IMR-90 (cell line): ENCODE results near the gene MAPK8IP1. TPM values are rescaled to one million over a fixed set of nuclear protein-coding genes. Genes with fewer than 3 reads are reported as not detected.

Experiments
- ATAC-seq: fragments of 200-7000 bp; cut with Tn5 transposase; 2 replicates; pipeline ENCODE4 v1.9.1; 2020; ENCODE audit warnings: low read depth, mild to moderate bottlenecking, moderate library complexity
- BruUV-seq: library from RNA; stranded (reverse); fragments of 400-500 nt; replicated peaks from 2 replicates; lab custom pipeline; 2021; lab: Mats Ljungman, UMichigan
- CTCF ChIA-PET: fragments of 300-600 bp; formaldehyde crosslinking; extraction: SDS; loops from one replicate; lab custom pipeline; 2021; ENCODE audit warnings: antibody characterized with exemption; lab: Yijun Ruan, JAX
- POLR2A ChIA-PET: fragments of 300-600 bp; sonication (Branson Sonifier 250); formaldehyde crosslinking; loops from one replicate; lab custom pipeline; 2022; ENCODE audit warnings: antibody characterized with exemption; ENCODE audit not compliant: unreplicated experiment; lab: Charles Lee
- DNase-seq: peaks from one replicate; pipeline ENCODE4 v3.0.0; 2013
- H2AFZ ChIP-seq: replicated peaks from 2 replicates; pipeline ENCODE3; 2013; ENCODE audit warnings: low read length, mild to moderate bottlenecking; ENCODE audit not compliant: poor library complexity
- H2AK5ac ChIP-seq: 2 replicates; pipeline ENCODE4 v1.6.1; 2013; ENCODE audit warnings: low read depth, low read length, inconsistent platforms
- H2AK9ac ChIP-seq: replicated peaks from 2 replicates; pipeline ENCODE3; 2013; ENCODE audit warnings: mild to moderate bottlenecking, low read depth, low read length, moderate library complexity; ENCODE audit not compliant: poor library complexity
- H2BK120ac ChIP-seq: 2 replicates; pipeline ENCODE4 v1.6.1; 2013; ENCODE audit warnings: low read depth, low read length, inconsistent platforms
- H2BK15ac ChIP-seq: 3 replicates; pipeline ENCODE4 v1.6.1; 2013; ENCODE audit warnings: low read depth, low read length, inconsistent platforms
- H2BK20ac ChIP-seq: 2 replicates; pipeline ENCODE4 v1.6.1; 2013; ENCODE audit warnings: low read depth, mild to moderate bottlenecking, inconsistent platforms, low read length, moderate library complexity
- H2BK5ac ChIP-seq: 2 replicates; pipeline ENCODE4 v1.6.1; 2013; ENCODE audit warnings: mild to moderate bottlenecking, low read depth, low read length, inconsistent platforms; ENCODE audit not compliant: poor library complexity, severe bottlenecking
- H3K14ac ChIP-seq: replicated peaks from 2 replicates; pipeline ENCODE4 v1.6.1; 2013; ENCODE audit warnings: low read depth, low read length, inconsistent platforms
- H3K18ac ChIP-seq: 2 replicates; pipeline ENCODE4 v1.6.1; 2013; ENCODE audit warnings: low read depth, low read length, control low read depth
- H3K23ac ChIP-seq: 2 replicates; pipeline ENCODE4 v1.6.1; 2013; ENCODE audit warnings: low read depth, low read length, inconsistent platforms
- H3K27ac ChIP-seq: 2 replicates; pipeline ENCODE4 v1.5.1; 2013; ENCODE audit warnings: mild to moderate bottlenecking, control low read depth, low read length; ENCODE audit not compliant: insufficient read depth
- H3K27me3 ChIP-seq: 2 replicates; pipeline ENCODE4 v1.6.1; 2013; ENCODE audit warnings: low read length; ENCODE audit not compliant: control insufficient read depth, insufficient read depth
- H3K36me3 ChIP-seq: 2 replicates; pipeline ENCODE4 v1.6.1; 2013; ENCODE audit warnings: low read length, mixed read lengths; ENCODE audit not compliant: control insufficient read depth, insufficient read depth
- H3K4ac ChIP-seq: 2 replicates; pipeline ENCODE4 v1.6.1; 2013; ENCODE audit warnings: low read depth, low read length, inconsistent platforms
- H3K4me1 ChIP-seq: 2 replicates; pipeline ENCODE4 v1.6.1; 2013; ENCODE audit warnings: low read length, mixed read lengths; ENCODE audit not compliant: control insufficient read depth, insufficient read depth
- H3K4me2 ChIP-seq: 2 replicates; pipeline ENCODE4 v1.6.1; 2013; ENCODE audit warnings: low read depth, mild to moderate bottlenecking, control low read depth, low read length, moderate library complexity
- H3K4me3 ChIP-seq: 2 replicates; pipeline ENCODE4 v1.5.1; 2013; ENCODE audit warnings: low read depth, mild to moderate bottlenecking, control low read depth, low read length, moderate library complexity; ENCODE audit not compliant: insufficient read depth
- H3K56ac ChIP-seq: 2 replicates; pipeline ENCODE4 v1.6.1; 2013; ENCODE audit warnings: low read length, inconsistent platforms; ENCODE audit not compliant: insufficient read depth; ENCODE audit errors: extremely low read depth
- H3K79me1 ChIP-seq, 2 experiments: 2 replicates each; pipeline ENCODE4 v1.6.1; 2013; ENCODE audit warnings: low read length in 2 of 2, inconsistent platforms in 1 of 2, low read depth in 1 of 2
- H3K9ac ChIP-seq: 2 replicates; pipeline ENCODE4 v1.6.1; 2013; ENCODE audit warnings: low read depth, low read length, control low read depth
- H3K9me1 ChIP-seq: 2 replicates; pipeline ENCODE4 v1.6.1; 2013; ENCODE audit warnings: low read length, inconsistent platforms; ENCODE audit not compliant: insufficient read depth
- H3K9me3 ChIP-seq: 2 replicates; pipeline ENCODE4 v1.6.1; 2013; ENCODE audit warnings: low read length; ENCODE audit not compliant: control insufficient read depth, insufficient read depth
- H4K20me1 ChIP-seq: 2 replicates; pipeline ENCODE4 v1.6.1; 2013; ENCODE audit warnings: low read length, inconsistent platforms; ENCODE audit not compliant: insufficient read depth
- H4K5ac ChIP-seq: 2 replicates; pipeline ENCODE4 v1.6.1; 2013; ENCODE audit warnings: mild to moderate bottlenecking, low read depth, low read length, control low read depth
- H4K8ac ChIP-seq, 2 experiments: 2 replicates each; pipeline ENCODE4 v1.6.1; 2013; ENCODE audit warnings: low read depth in 2 of 2, low read length in 2 of 2, control low read depth in 1 of 2, inconsistent platforms in 1 of 2
- H4K91ac ChIP-seq: 2 replicates; pipeline ENCODE4 v1.6.1; 2013; ENCODE audit warnings: low read depth, low read length, inconsistent platforms; ENCODE audit not compliant: insufficient read depth
- BHLHE40 ChIP-seq: fragments of 150-350 bp; IDR thresholded peaks from 2 replicates; pipeline ENCODE4 v1.6.1; 2016; ENCODE audit warnings: mild to moderate bottlenecking, low read depth, low read length
- CEBPB ChIP-seq: IDR thresholded peaks from 2 replicates; pipeline ENCODE4 v1.6.1; 2012; ENCODE audit warnings: low read depth, low read length, improper control_type of control experiment
- ELK1 ChIP-seq: fragments of 150-350 bp; IDR thresholded peaks from 2 replicates; pipeline ENCODE4 v1.6.1; 2016; ENCODE audit warnings: low read depth, mild to moderate bottlenecking, low read length, moderate library complexity, borderline replicate concordance
- MAFK ChIP-seq: IDR thresholded peaks from 2 replicates; pipeline ENCODE4 v1.6.1; 2012; ENCODE audit warnings: low read depth, low read length, improper control_type of control experiment
- NFE2L2 ChIP-seq: fragments of 150-350 bp; IDR thresholded peaks from 2 replicates; pipeline ENCODE4 v1.6.1; 2016; ENCODE audit warnings: low read depth, mild to moderate bottlenecking, low read length
- POLR2A ChIP-seq: IDR thresholded peaks from 2 replicates; pipeline ENCODE4 v1.6.1; 2012; ENCODE audit warnings: mild to moderate bottlenecking, low read depth, low read length
- RAD21 ChIP-seq: IDR thresholded peaks from 2 replicates; pipeline ENCODE4 v1.6.1; 2012; ENCODE audit warnings: low read length, improper control_type of control experiment
- RCOR1 ChIP-seq: IDR thresholded peaks from 2 replicates; pipeline ENCODE4 v1.6.1; 2012; ENCODE audit warnings: mild to moderate bottlenecking, low read length, improper control_type of control experiment; ENCODE audit not compliant: insufficient replicate concordance
- WGBS, 2 experiments: methylation state at CpG; one replicate each; pipeline versions ENCODE4 v1.1.5 to v1.1.7; 2013; ENCODE audit warnings: missing lambda C conversion rate in 2 of 2; ENCODE audit not compliant: insufficient read length in 1 of 2; ENCODE audit errors: extremely low coverage in 2 of 2; 5-methylcytosine and 5-hydroxymethylcytosine counted together
- dilution Hi-C: fragments of 300-500 bp; cut with HindIII; formaldehyde crosslinking; loops from one replicate; pipeline ENCODE4 v1.14.3; 2018; ENCODE audit warnings: low sequenced_read_pairs; ENCODE audit not compliant: unreplicated experiment
- in situ Hi-C: fragments of 300-500 bp; cut with MboI; formaldehyde crosslinking; loops from 3 replicates; pipeline ENCODE4 v1.14.3; 2019; ENCODE audit warnings: low sequenced_read_pairs, inconsistent platforms, mixed read lengths
- intact Hi-C: fragments of 100-400 bp; cut with micrococcal nuclease; formaldehyde crosslinking; loops from 2 replicates; pipeline ENCODE4 v1.10.0; 2022
- polyA plus RNA-seq, 3 experiments: library from polyadenylated mRNA; depleted of rRNA; stranded (reverse); fragments of >200 nt; gene quantifications; 2 replicates each; pipeline ENCODE4 v1.2.3, GENCODE V29; 2012; ENCODE audit warnings: low replicate concordance in 1 of 3
- total RNA-seq: library from RNA; depleted of rRNA; stranded (reverse); fragments of >200 nt; gene quantifications from 2 replicates; pipeline ENCODE4 v1.2.3, GENCODE V29; 2012

MAPK8IP1 gene
- total and polyA plus RNA-seq, 2 of the 4 experiments (the other 2 are of a cell fraction) = 6.5 to 9.6 TPM

DNA sequence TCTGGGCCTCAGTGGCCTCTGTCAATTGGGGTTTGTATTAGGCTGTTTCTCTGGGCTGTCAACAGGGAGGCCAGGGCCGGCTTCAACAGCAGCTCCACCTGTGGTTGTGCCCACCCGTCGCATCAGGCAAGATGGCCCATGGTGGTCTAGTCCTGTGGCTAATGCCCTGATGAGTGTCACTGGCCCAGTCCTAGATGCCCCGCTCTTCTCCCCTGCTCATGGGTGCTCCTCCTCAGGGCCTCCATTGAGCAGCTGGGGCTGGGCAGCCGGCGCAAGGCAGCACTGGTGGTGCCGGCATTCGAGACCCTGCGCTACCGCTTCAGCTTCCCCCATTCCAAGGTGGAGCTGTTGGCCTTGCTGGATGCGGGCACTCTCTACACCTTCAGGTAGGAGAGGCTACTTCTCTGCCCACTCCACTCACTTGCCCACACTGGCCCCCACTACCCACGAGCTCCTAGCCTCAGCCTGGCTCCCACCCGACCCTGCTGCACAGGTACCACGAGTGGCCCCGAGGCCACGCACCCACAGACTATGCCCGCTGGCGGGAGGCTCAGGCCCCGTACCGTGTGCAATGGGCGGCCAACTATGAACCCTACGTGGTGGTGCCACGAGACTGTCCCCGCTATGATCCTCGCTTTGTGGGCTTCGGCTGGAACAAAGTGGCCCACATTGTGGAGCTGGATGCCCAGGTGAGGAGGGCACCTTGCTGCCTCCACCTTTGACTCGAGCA, 42.4 kb downstream of the MAPK8IP1 start:
- H3K9me1 ChIP-seq = no peaks in the 10 kb centered on the region
- no peak overlapping the region for H3K23ac ChIP-seq
- peaks cover 12% of the 10 kb centered on the region for H3K36me3 ChIP-seq
- no peak overlapping the region for H2BK120ac ChIP-seq
- H4K91ac ChIP-seq = no peak overlapping the region
- H2BK20ac ChIP-seq = no peak overlapping the region
- no peak overlapping the region for H4K5ac ChIP-seq
- no peak overlapping the region for H2AFZ ChIP-seq
- H3K14ac ChIP-seq = no peak overlapping the region
- H3K9me3 ChIP-seq = no peaks in the 10 kb centered on the region
- 93% methylated on average over 21 of the region's 27 CpGs; no CpG with 5 or more reads in 1 of the 2 experiments for WGBS, 2 experiments
- H3K27me3 ChIP-seq = peaks cover 30% of the 10 kb centered on the region
- no peak overlapping the region for H3K9ac ChIP-seq
- TF ChIP-seq MAFK (no peak), CEBPB (no peak), RAD21 (no peak), ELK1 (no peak), POLR2A (no peak), NFE2L2 (no peak), RCOR1 (no peak), BHLHE40 (no peak)
- H3K27ac ChIP-seq = no peak overlapping the region
- in situ Hi-C loops = no loop called here
- H2BK15ac ChIP-seq = no peak overlapping the region
- no peaks in the 10 kb centered on the region; the same call in 1 of the 2 replicates for H3K4me1 ChIP-seq
- POLR2A ChIA-PET = no interaction called here
- dilution Hi-C loops = no loop called here
- intact Hi-C loops = no loop called here
- H2AK5ac ChIP-seq = no peak overlapping the region
- H2AK9ac ChIP-seq = no peak overlapping the region
- CTCF ChIA-PET = no interaction called here
- no peak overlapping the region for H3K56ac ChIP-seq
- no peak for ATAC-seq
- no peak for DNase-seq
- no peak overlapping the region for H3K18ac ChIP-seq
- no peak overlapping the region for H3K4me2 ChIP-seq
- no peak overlapping the region for H3K4ac ChIP-seq
- no peak overlapping the region for H2BK5ac ChIP-seq
- H3K4me3 ChIP-seq = no peak overlapping the region
- no peak overlapping the region for H4K8ac ChIP-seq
- no TSS peak for BruUV-seq
- H4K20me1 ChIP-seq = peaks cover 7% of the 10 kb centered on the region
- H3K79me1 ChIP-seq = no peaks in the 10 kb centered on the region
